ENCODE data around the gene YTHDF1.

Gene YTHDF1

DNA sequence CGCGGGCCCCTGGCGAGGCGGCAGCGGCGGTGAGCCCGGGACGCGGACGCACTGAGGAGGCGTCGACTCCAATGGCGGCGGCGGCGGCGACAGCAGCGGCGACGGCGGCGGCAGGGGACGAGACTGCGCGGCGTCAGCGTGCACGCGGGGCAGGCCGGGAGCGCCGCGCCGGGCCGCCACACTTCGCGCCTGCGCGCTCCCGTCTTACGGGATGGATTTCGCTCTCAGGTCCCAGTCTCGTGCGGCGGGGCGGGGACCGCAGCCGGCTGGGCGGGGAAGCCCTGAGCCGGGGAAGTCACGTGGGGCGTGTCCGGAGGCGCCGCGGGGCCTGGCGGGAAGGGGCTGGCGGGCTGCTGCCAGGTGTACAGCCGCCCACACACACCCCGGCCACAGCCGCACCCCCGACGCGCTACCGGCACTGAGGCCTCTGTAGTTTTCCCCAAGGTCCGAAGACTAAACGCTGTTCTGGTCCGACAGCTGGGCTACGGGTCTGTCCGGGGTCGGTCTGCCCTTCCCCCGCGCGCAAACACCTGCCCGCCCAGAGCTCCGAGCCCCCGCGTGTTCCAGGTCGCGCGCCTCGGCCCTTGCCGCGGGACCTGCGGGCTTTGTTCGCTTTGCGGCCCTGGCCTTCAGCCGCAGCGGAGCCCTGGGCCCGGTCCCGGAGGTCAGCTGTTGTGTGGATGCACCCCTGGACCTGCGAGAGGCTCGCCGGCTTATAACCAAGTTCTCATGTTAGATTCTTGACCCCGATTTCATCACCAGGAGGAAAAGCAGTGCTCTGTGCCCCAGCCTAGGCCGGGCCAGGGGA lies at the start of gene YTHDF1:
Gene YTHDF1, minus strand, starts transcription at position 91 of the 808 bp plus-strand sequence. CDS start 239 bp downstream, outside the sequence.
- Mint-ChIP-seq H3K9me3 (no peaks in the 10 kb centered on the region), H3K27ac (peak within 1 kb of the TSS; percentile 85 to 94 (median 85)), H3K4me3 (peak within 1 kb of the TSS; percentile 91 to 100 (median 97)), H3K27me3 (ENCODE audit: low read depth) (peaks cover 12% of the 10 kb centered on the region), H3K4me1 (peaks cover 29% of the 10 kb centered on the region), H3K36me3 (ENCODE audit: low read depth) (peaks cover 35% of the 10 kb centered on the region)
- TF ChIP-seq, protein P1, sequence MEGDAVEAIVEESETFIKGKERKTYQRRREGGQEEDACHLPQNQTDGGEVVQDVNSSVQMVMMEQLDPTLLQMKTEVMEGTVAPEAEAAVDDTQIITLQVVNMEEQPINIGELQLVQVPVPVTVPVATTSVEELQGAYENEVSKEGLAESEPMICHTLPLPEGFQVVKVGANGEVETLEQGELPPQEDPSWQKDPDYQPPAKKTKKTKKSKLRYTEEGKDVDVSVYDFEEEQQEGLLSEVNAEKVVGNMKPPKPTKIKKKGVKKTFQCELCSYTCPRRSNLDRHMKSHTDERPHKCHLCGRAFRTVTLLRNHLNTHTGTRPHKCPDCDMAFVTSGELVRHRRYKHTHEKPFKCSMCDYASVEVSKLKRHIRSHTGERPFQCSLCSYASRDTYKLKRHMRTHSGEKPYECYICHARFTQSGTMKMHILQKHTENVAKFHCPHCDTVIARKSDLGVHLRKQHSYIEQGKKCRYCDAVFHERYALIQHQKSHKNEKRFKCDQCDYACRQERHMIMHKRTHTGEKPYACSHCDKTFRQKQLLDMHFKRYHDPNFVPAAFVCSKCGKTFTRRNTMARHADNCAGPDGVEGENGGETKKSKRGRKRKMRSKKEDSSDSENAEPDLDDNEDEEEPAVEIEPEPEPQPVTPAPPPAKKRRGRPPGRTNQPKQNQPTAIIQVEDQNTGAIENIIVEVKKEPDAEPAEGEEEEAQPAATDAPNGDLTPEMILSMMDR (IDR thresholded peaks at IDR 0.05; ENCODE audit: unreplicated experiment in 3 of 3), result no peak

DNA sequence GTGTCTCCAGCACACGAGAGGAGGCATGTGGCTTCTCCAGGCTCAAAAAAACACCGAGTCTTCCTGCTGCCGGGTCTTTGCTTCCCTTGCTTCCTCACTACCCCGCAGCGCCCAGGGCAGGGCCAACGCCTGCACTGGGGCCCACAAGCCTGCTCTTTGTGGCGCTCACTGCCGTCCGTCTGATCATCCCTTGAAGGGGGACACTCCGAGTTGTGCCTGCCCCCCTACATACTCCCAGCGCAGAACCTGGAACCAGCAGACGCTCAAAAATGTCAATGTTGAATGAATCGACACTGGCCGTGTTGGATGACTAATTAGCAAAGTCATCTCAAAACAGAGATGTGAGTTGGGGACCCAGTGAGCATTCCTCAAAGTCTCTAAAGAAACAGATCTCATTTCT lies 48.6 kb upstream of the YTHDF1 start:
- H3K4me3 Mint-ChIP-seq, result peak overlapping the region in 2 of 3 experiments; percentile 46 to 66
- H3K36me3 Mint-ChIP-seq (ENCODE audit: low read depth), result no peaks in the 10 kb centered on the region
- H3K9me3 Mint-ChIP-seq, result no peaks in the 10 kb centered on the region
- H3K4me1 Mint-ChIP-seq, result peaks cover 87% of the 10 kb centered on the region
- TF ChIP-seq, protein P1 (IDR thresholded peaks at IDR 0.05; ENCODE audit: unreplicated experiment in 3 of 3), result no peak
- peak overlapping the region; percentile 70 to 93 (median 89) for H3K27ac Mint-ChIP-seq
- peaks cover 4% of the 10 kb centered on the region for H3K27me3 Mint-ChIP-seq (ENCODE audit: low read depth)

DNA sequence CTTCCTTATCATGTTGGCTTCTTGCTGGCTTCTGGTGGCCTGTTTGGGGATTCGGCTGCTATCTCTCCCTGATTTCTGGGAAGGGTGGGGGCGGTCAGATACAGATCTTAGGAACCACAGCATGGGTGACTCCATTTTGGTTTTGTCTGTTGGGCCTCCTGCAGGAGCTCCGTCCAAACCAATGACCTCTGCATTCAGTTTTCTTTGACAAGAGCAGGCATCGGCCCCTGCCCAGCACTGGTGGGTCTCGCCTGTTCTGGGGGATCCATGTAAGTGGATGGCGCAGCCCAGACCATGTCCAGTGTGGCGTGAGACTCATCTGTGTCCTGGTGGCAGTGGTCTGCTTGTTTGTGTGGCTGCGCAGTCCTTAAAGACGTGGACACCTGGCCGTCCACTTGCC lies 48.1 kb upstream of the YTHDF1 start:
- no peaks in the 10 kb centered on the region for H3K36me3 Mint-ChIP-seq (ENCODE audit: low read depth)
- H3K4me1 Mint-ChIP-seq, result peaks cover 88% of the 10 kb centered on the region
- TF ChIP-seq, protein P1 (IDR thresholded peaks at IDR 0.05; ENCODE audit: unreplicated experiment in 3 of 3), result no peak
- H3K27ac Mint-ChIP-seq, result peak overlapping the region; percentile 70 to 93 (median 89)
- peaks cover 4% of the 10 kb centered on the region for H3K27me3 Mint-ChIP-seq (ENCODE audit: low read depth)
- no peaks in the 10 kb centered on the region for H3K9me3 Mint-ChIP-seq
- H3K4me3 Mint-ChIP-seq, result no peak overlapping the region

DNA sequence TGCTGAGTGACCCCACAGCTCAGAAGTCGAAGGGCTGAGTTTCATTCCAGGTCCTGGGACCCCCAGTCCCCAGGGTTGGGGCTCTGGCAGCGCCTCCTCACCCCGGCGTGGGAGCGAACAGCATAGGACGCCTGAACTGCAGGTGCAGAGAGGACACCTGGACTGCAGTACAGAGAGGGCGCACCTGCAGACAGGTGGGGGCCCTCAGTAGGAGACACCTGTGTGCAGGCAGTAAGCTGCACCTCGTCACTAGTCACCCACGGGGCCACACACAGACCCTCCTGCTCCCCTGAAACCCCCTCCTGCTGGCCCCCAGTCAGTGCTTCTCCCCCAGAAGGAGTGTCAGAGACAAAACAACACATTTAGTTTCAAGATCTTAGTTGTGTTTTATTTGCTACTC lies 46.9 kb upstream of the YTHDF1 start:
- TF ChIP-seq, protein P1 (IDR thresholded peaks at IDR 0.05; ENCODE audit: unreplicated experiment in 3 of 3), result no peak
- Mint-ChIP-seq H3K9me3 (no peaks in the 10 kb centered on the region), H3K4me1 (peaks cover 88% of the 10 kb centered on the region), H3K4me3 (peak overlapping the region in 2 of 3 experiments; percentile 4 to 26), H3K27me3 (ENCODE audit: low read depth) (peaks cover 7% of the 10 kb centered on the region), H3K36me3 (ENCODE audit: low read depth) (no peaks in the 10 kb centered on the region), H3K27ac (peak overlapping the region; percentile 70 to 99 (median 98))

DNA sequence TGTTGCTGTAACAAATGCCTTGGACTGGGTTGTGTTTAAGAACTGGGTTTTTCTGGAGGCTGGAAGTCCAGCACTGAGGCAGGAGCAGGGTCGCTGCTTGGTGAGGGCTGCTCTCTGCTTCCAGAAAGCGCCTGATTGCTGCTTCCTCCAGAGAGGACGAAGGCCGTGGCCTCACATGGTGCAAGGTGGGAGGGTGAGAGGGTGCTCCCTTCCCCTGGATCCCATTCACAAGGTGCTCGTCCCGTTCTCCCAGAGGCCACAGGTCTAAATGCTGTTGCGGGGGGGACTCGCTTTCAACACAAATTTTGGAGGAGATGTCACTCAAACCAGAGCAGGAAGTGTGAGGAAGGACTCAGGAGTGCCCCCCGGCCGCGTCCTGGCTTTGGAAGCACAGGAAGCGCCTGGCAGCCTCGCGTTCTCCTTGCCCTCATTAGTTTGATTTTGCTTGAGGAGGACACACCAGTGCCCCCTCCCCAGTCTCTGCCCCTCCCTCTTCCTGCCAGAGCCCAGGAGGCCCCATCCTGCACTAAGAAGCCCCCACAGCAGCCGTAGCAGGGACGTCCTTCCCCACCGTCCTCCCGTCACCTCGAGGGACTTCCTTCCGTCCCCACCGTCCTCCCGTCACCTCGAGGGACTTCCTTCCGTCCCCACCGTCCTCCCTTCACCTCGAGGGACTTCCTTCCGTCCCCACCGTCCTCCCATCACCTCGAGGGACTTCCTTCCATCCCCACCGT lies 46.0 kb upstream of the YTHDF1 start:
- Mint-ChIP-seq H3K4me1 (peaks cover 88% of the 10 kb centered on the region), H3K27ac (peak overlapping the region; percentile 96 to 99 (median 98)), H3K36me3 (ENCODE audit: low read depth) (no peaks in the 10 kb centered on the region), H3K4me3 (peak overlapping the region; percentile 33 to 63 (median 36)), H3K9me3 (no peaks in the 10 kb centered on the region), H3K27me3 (ENCODE audit: low read depth) (peaks cover 10% of the 10 kb centered on the region)
- TF ChIP-seq, protein P1 (IDR thresholded peaks at IDR 0.05; ENCODE audit: unreplicated experiment in 3 of 3), result no peak

Data from nephron (organoid).